ENCODE measurements around the gene MTCH2. TPM values are rescaled to one million over a fixed set of nuclear protein-coding genes. Genes with fewer than 3 reads are reported as not detected.
"Not testable (repeated sequence)": the region's sequence is repeated elsewhere in the genome, so short reads cannot be mapped to it uniquely, and the experiment has no call there.

The MTCH2 gene
- total RNA-seq, 6 donors from 2014 or later: 21.0 to 61.3 (median 35.6) TPM

DNA sequence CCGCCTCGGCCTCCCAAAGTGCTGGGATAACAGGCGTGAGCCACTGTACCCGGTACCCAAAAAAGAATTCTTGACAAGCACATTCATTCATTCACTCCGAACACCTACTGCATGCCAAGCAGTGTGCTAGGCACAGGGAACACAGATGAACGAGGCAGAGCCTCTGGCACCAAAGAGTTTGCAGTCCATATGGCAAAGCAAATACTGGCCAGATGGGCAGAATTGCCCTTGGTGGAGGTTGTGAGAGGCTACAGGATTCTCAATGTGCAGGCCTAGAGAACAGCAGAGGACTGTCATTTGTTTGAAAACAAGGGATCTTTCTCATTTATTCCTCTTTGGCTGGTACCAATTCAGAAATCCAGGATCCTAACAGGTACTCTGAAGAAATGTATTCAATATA lies 27.5 kb upstream of the MTCH2 start:
- Histone ChIP-seq H3K36me3 (no peaks in the 10 kb centered on the region), H3K4me3 (no peak overlapping the region), H3K27me3 (no peaks in the 10 kb centered on the region), H3K27ac (no peak overlapping the region), H3K4me1 (no peaks in the 10 kb centered on the region), H3K9me3 (no peaks in the 10 kb centered on the region)
- ATAC-seq (ENCODE audit: low FRiP score in 2 of 2) (no peak), DNase-seq (no peak)
- TF ChIP-seq, protein P1, sequence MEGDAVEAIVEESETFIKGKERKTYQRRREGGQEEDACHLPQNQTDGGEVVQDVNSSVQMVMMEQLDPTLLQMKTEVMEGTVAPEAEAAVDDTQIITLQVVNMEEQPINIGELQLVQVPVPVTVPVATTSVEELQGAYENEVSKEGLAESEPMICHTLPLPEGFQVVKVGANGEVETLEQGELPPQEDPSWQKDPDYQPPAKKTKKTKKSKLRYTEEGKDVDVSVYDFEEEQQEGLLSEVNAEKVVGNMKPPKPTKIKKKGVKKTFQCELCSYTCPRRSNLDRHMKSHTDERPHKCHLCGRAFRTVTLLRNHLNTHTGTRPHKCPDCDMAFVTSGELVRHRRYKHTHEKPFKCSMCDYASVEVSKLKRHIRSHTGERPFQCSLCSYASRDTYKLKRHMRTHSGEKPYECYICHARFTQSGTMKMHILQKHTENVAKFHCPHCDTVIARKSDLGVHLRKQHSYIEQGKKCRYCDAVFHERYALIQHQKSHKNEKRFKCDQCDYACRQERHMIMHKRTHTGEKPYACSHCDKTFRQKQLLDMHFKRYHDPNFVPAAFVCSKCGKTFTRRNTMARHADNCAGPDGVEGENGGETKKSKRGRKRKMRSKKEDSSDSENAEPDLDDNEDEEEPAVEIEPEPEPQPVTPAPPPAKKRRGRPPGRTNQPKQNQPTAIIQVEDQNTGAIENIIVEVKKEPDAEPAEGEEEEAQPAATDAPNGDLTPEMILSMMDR (IDR thresholded peaks at IDR 0.05): no peak
- TF ChIP-seq POLR2A (IDR thresholded peaks at IDR 0.05): no peak
- TF ChIP-seq POLR2AphosphoS5 (IDR thresholded peaks at IDR 0.05): no peak
- TF ChIP-seq EP300 (IDR thresholded peaks at IDR 0.05): no peak
- WGBS, 2 donors: 93 to 98% methylated on average over 6 of the region's 6 CpGs

DNA sequence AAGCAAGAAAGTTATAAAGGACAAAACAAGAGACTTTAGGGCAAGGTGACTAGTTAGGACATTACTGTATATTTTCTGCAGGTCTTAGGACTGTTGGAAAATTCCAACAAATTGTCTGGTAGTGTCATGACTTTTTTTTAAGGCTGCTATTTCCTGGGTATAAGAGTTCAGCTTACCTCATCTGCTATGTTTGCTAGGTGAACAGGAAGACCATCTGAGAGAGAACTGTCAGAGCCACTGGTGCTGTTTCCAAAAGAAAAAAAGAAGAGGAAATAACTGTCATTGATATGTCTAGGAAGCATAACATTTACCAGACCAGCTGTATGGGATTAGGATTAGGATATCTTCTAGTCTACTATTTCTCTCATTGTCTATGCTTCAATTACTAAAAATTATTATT lies 26.3 kb upstream of the MTCH2 start:
- ATAC-seq (ENCODE audit: low FRiP score in 2 of 2) (no peak), DNase-seq (no peak)

DNA sequence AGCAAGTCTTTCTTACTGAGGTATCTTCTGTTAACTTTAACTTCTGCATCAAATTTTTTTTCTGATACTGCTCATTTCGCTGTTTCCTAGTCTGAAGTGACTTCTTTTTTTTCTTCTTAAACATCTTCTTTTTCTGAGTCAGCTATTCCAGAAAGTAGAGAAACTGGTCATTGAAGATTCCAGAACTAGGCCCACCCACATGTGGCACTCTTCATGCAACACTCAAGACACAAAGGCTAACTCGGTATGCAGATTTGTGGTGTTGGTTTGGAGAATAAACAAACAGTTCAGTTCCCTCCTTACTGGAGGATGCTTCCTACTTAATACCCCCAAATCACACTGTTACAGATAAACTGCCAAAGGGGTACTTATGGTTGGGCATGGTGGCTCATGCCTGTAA lies 25.2 kb upstream of the MTCH2 start:
- Histone ChIP-seq H3K9me3 (no peaks in the 10 kb centered on the region), H3K27me3 (no peaks in the 10 kb centered on the region), H3K4me1 (no peaks in the 10 kb centered on the region), H3K27ac (no peak overlapping the region), H3K36me3 (no peaks in the 10 kb centered on the region), H3K4me3 (no peak overlapping the region)
- no peak for DNase-seq
- no peak for ATAC-seq (ENCODE audit: low FRiP score in 2 of 2)
- WGBS, 2 donors: 65 to 68% methylated on average over 2 of the region's 2 CpGs
- TF ChIP-seq EP300 (IDR thresholded peaks at IDR 0.05): no peak
- no peak for TF ChIP-seq POLR2AphosphoS5 (IDR thresholded peaks at IDR 0.05)
- no peak for TF ChIP-seq POLR2A (IDR thresholded peaks at IDR 0.05)
- TF ChIP-seq, protein P1 (IDR thresholded peaks at IDR 0.05): no peak

More for the DNA sequence above, 26.3 kb upstream of the MTCH2 start:
- Histone ChIP-seq H3K9me3 (no peaks in the 10 kb centered on the region), H3K36me3 (no peaks in the 10 kb centered on the region), H3K27me3 (no peaks in the 10 kb centered on the region), H3K4me1 (no peaks in the 10 kb centered on the region), H3K4me3 (no peak overlapping the region), H3K27ac (no peak overlapping the region)
- TF ChIP-seq EP300 (IDR thresholded peaks at IDR 0.05) (no peak), POLR2AphosphoS5 (IDR thresholded peaks at IDR 0.05) (no peak), POLR2A (IDR thresholded peaks at IDR 0.05) (no peak)
- TF ChIP-seq, protein P1 (IDR thresholded peaks at IDR 0.05): no peak

DNA sequence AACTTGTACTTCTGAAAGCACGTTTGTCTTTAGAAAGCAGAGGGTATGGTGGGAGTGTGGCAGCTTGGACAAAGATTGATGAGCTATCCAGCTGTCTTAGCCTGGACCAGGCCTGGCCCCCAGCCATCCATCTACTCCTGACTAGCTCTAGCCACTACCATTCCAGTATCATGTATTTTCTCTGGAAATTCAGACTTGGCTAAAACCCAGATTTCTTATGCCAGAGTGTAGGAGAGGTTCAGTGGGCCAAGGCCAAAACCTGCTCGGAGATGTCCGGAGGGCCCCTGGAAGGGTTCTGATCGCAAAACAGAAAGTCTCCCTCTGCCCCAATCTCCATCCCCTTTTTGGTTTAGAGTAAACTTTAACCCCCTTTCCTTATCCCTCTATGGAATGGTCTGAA lies 24.8 kb upstream of the MTCH2 start:
- Histone ChIP-seq H3K36me3 (no peaks in the 10 kb centered on the region), H3K4me1 (no peaks in the 10 kb centered on the region), H3K9me3 (no peaks in the 10 kb centered on the region), H3K27me3 (no peaks in the 10 kb centered on the region), H3K4me3 (no peak overlapping the region), H3K27ac (no peak overlapping the region)
- WGBS, 2 donors: 74 to 84% methylated on average over 4 of the region's 4 CpGs
- DNase-seq (no peak), ATAC-seq (ENCODE audit: low FRiP score in 2 of 2) (no peak)
- TF ChIP-seq EP300 (IDR thresholded peaks at IDR 0.05) (no peak), POLR2A (IDR thresholded peaks at IDR 0.05) (no peak), POLR2AphosphoS5 (IDR thresholded peaks at IDR 0.05) (no peak)
- TF ChIP-seq, protein P1 (IDR thresholded peaks at IDR 0.05): no peak

DNA sequence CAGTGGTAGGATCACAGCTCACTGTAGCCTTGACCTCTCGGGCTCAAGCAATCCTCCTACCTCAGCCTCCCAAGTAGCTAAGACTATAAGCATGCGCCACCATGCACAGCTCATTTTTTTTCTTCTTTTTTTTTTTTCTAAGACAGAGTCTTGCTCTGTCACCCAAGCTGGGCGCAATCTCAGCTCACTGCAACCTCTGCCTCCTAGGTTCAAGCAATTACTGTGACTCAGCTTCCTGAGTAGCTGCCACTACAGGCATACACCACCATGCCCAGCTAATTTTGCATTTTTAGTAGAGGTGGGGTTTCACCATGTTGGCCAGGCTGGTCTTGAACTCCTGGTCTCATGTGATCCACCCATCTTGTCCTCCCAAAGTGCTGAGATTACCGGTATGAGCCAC lies 22.6 kb upstream of the MTCH2 start:
- not testable (repeated sequence) for H3K27me3 ChIP-seq; H3K36me3 ChIP-seq; H3K4me1 ChIP-seq; H3K4me3 ChIP-seq; H3K27ac ChIP-seq; DNase-seq; H3K9me3 ChIP-seq; ATAC-seq (ENCODE audit: low FRiP score in 2 of 2)
- WGBS, 2 donors: 95 to 97% methylated on average over 4 of the region's 4 CpGs
